ENCODE data around the gene NDRG4. TPM values are rescaled to one million over a fixed set of nuclear protein-coding genes. Genes with fewer than 3 reads are reported as not detected.

NDRG4 gene
- polyA plus RNA-seq, 1 donor from 2014 or later = 507 TPM

- H3F3A ChIP-seq (ENCODE audit: insufficient read depth, low read length, poor library complexity, severe bottlenecking) = no peaks in the 10 kb centered on the region
- H3K79me2 ChIP-seq (replicated peaks; ENCODE audit: insufficient read depth, low read length) = no peaks in the 10 kb centered on the region
- no peaks in the 10 kb centered on the region for H4K20me1 ChIP-seq (ENCODE audit: insufficient read depth)
- H2AFZ ChIP-seq (ENCODE audit: low read depth, low read length) = no peak overlapping the region
- no peak overlapping the region for H3K4me2 ChIP-seq (ENCODE audit: low read length)
- no peak overlapping the region for H3K27ac ChIP-seq (ENCODE audit: low read length)
- no peak overlapping the region for H3K9ac ChIP-seq (ENCODE audit: low read length)
- no peak for TF ChIP-seq EZH2 (IDR thresholded peaks at IDR 0.05; ENCODE audit: borderline replicate concordance, insufficient read depth, low read length, poor library complexity, severe bottlenecking)
- no peak for TF ChIP-seq EP300 (conservative IDR thresholded peaks at IDR 0.05; ENCODE audit: poor library complexity, severe bottlenecking)
- TF ChIP-seq CTCF (IDR thresholded peaks at IDR 0.05; ENCODE audit: poor library complexity, severe bottlenecking) = no peak
- TF ChIP-seq REST (IDR thresholded peaks at IDR 0.05; ENCODE audit: borderline replicate concordance) = no peak
- TF ChIP-seq RAD21 (conservative IDR thresholded peaks at IDR 0.05) = no peak
- TF ChIP-seq MXI1 (conservative IDR thresholded peaks at IDR 0.05; ENCODE audit: poor library complexity, severe bottlenecking) = no peak
- no peak for TF ChIP-seq SMC3 (conservative IDR thresholded peaks at IDR 0.05; ENCODE audit: poor library complexity)
- no peak for TF ChIP-seq POLR2AphosphoS5 (IDR thresholded peaks at IDR 0.05)
- no peak for TF ChIP-seq TAF1 (IDR thresholded peaks at IDR 0.05; ENCODE audit: low read depth)
- H3K4me3 ChIP-seq (ENCODE audit: low read length) = no peak overlapping the region
- H3K27me3 ChIP-seq (ENCODE audit: insufficient read depth, low read depth, low read length) = peaks cover 5% of the 10 kb centered on the region
- no peaks in the 10 kb centered on the region for H3K9me2 ChIP-seq (ENCODE audit: insufficient read depth, low read length)
- no peaks in the 10 kb centered on the region for H3K9me3 ChIP-seq (ENCODE audit: low read length)
- H3K36me3 ChIP-seq (ENCODE audit: insufficient read depth, low read length) = no peaks in the 10 kb centered on the region
These were observed 38.9 kb upstream of the NDRG4 start for GRCh38 chr16:58461056-58461455.

GRCh38 chr16:58461640-58462039, 38.3 kb upstream of the NDRG4 start:
- Histone ChIP-seq H3K9me3 (ENCODE audit: low read length) (no peaks in the 10 kb centered on the region), H3K4me3 (ENCODE audit: low read length) (no peak overlapping the region), H3F3A (ENCODE audit: insufficient read depth, low read length, poor library complexity, severe bottlenecking) (no peaks in the 10 kb centered on the region), H3K9me2 (ENCODE audit: insufficient read depth, low read length) (no peaks in the 10 kb centered on the region), H3K79me2 (replicated peaks; ENCODE audit: insufficient read depth, low read length) (no peaks in the 10 kb centered on the region), H3K27ac (ENCODE audit: low read length) (no peak overlapping the region), H3K9ac (ENCODE audit: low read length) (no peak overlapping the region), H3K27me3 (ENCODE audit: insufficient read depth, low read depth, low read length) (peaks cover 11% of the 10 kb centered on the region), H4K20me1 (ENCODE audit: insufficient read depth) (no peaks in the 10 kb centered on the region), H3K4me2 (ENCODE audit: low read length) (no peak overlapping the region), H2AFZ (ENCODE audit: low read depth, low read length) (no peak overlapping the region), H3K36me3 (ENCODE audit: insufficient read depth, low read length) (no peaks in the 10 kb centered on the region)
- no peak for TF ChIP-seq POLR2AphosphoS5 (IDR thresholded peaks at IDR 0.05)
- TF ChIP-seq TAF1 (IDR thresholded peaks at IDR 0.05; ENCODE audit: low read depth) = no peak
- no peak for TF ChIP-seq CTCF (IDR thresholded peaks at IDR 0.05; ENCODE audit: poor library complexity, severe bottlenecking)
- no peak for TF ChIP-seq REST (IDR thresholded peaks at IDR 0.05; ENCODE audit: borderline replicate concordance)
- no peak for TF ChIP-seq RAD21 (conservative IDR thresholded peaks at IDR 0.05)
- no peak for TF ChIP-seq SMC3 (conservative IDR thresholded peaks at IDR 0.05; ENCODE audit: poor library complexity)
- TF ChIP-seq MXI1 (conservative IDR thresholded peaks at IDR 0.05; ENCODE audit: poor library complexity, severe bottlenecking) = no peak
- no peak for TF ChIP-seq EZH2 (IDR thresholded peaks at IDR 0.05; ENCODE audit: borderline replicate concordance, insufficient read depth, low read length, poor library complexity, severe bottlenecking)
- TF ChIP-seq EP300 (conservative IDR thresholded peaks at IDR 0.05; ENCODE audit: poor library complexity, severe bottlenecking) = no peak

All from neural cell (in vitro differentiated cells).